ENCODE data around the gene SAT2. TPM values are rescaled to one million over a fixed set of nuclear protein-coding genes. Genes with fewer than 3 reads are reported as not detected.
"Not testable (repeated sequence)": the region's sequence is repeated elsewhere in the genome, so short reads cannot be mapped to it uniquely, and the experiment has no call there.

The SAT2 gene
- total RNA-seq, 1 donor from 2014 or later: 47.2 TPM

DNA sequence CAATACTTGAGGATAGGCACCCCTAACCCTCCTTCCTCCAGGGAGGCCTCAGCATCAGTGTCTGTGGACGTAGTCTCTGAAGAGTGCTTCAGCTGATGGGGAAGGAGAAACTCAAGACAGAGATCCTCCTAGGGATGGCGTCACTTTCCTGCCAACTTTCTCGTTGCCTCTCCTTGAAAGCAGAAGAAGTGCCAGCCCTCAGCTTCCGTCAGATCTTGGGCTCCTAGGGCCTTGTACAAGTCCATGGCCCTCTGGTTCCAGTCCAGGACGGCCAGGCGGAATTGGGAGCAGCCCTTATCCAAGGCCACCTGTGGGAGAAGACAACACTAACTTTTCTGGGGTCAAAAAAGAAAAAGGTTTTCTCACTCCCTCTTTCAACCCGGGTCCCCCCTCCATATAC lies 1.3 kb downstream of the SAT2 start:
- Histone ChIP-seq H3K4me2 (ENCODE audit: low read length) (peak overlapping the region; percentile 99), H3K27me3 (ENCODE audit: insufficient read depth, low read length) (no peaks in the 10 kb centered on the region), H3K4me1 (ENCODE audit: insufficient read depth, low read length) (peaks cover 6% of the 10 kb centered on the region), H3K4me3 (ENCODE audit: insufficient read depth, low read depth, low read length) (peak overlapping the region; percentile 72), H3K27ac (ENCODE audit: low read depth, low read length) (no peak overlapping the region), H2AFZ (ENCODE audit: low read depth, low read length) (no peak overlapping the region), H3K9me3 (ENCODE audit: insufficient read depth, low read depth, low read length) (no peaks in the 10 kb centered on the region), H3K79me2 (ENCODE audit: insufficient read depth, low read length) (peaks cover 10% of the 10 kb centered on the region), H4K20me1 (ENCODE audit: insufficient read depth, low read length) (peaks cover 6% of the 10 kb centered on the region), H3K36me3 (ENCODE audit: insufficient read depth, low read length) (no peaks in the 10 kb centered on the region), H3K9ac (ENCODE audit: low read length) (no peak overlapping the region)
- H3K4me1 Mint-ChIP-seq (ENCODE audit: low read depth, unreplicated experiment): no peaks in the 10 kb centered on the region
- H3K9me3 Mint-ChIP-seq (ENCODE audit: unreplicated experiment): no peaks in the 10 kb centered on the region
- H3K4me3 Mint-ChIP-seq (ENCODE audit: unreplicated experiment): peak overlapping the region; percentile 89
- TF ChIP-seq, protein P1, sequence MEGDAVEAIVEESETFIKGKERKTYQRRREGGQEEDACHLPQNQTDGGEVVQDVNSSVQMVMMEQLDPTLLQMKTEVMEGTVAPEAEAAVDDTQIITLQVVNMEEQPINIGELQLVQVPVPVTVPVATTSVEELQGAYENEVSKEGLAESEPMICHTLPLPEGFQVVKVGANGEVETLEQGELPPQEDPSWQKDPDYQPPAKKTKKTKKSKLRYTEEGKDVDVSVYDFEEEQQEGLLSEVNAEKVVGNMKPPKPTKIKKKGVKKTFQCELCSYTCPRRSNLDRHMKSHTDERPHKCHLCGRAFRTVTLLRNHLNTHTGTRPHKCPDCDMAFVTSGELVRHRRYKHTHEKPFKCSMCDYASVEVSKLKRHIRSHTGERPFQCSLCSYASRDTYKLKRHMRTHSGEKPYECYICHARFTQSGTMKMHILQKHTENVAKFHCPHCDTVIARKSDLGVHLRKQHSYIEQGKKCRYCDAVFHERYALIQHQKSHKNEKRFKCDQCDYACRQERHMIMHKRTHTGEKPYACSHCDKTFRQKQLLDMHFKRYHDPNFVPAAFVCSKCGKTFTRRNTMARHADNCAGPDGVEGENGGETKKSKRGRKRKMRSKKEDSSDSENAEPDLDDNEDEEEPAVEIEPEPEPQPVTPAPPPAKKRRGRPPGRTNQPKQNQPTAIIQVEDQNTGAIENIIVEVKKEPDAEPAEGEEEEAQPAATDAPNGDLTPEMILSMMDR (IDR thresholded peaks at IDR 0.05; ENCODE audit: insufficient read depth, low read depth, low read length): no peak
- no peak for TF ChIP-seq EZH2 (IDR thresholded peaks at IDR 0.05; ENCODE audit: insufficient read depth, low read length)
- peaks cover 4% of the 10 kb centered on the region for H3K27me3 Mint-ChIP-seq (ENCODE audit: low read depth, unreplicated experiment)
- FAIRE-seq (no peak), DNase-seq (ENCODE audit: low read depth) (no peak)
- peak overlapping the region; percentile 53 for H3K27ac Mint-ChIP-seq (ENCODE audit: unreplicated experiment)
- H3K36me3 Mint-ChIP-seq (ENCODE audit: low read depth, unreplicated experiment): peaks cover 4% of the 10 kb centered on the region

DNA sequence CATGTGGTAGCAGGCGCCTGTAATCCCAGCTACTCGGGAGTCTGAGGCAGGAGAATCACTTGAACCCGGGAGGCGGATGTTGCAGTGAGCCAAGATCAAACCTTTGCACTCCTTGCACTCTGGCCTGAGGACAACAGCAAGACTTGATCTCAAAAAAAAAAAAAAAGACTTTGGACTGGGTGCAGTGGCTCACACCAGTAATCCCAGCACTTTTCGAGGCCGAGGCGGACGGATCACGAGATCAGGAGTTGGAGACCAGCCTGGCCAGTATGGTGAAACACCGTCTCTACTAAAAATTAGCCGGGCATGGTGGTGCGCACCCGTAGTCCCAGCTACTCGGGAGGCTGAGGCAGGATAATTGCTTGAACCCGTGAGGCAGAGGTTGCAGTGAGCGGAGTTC lies 1.9 kb downstream of the SAT2 start:
- not testable (repeated sequence) for FAIRE-seq; H3K4me2 ChIP-seq (ENCODE audit: low read length); H3K4me3 ChIP-seq (ENCODE audit: insufficient read depth, low read depth, low read length); H3K9me3 Mint-ChIP-seq (ENCODE audit: unreplicated experiment); H3K9ac ChIP-seq (ENCODE audit: low read length); H3K9me3 ChIP-seq (ENCODE audit: insufficient read depth, low read depth, low read length); H4K20me1 ChIP-seq (ENCODE audit: insufficient read depth, low read length); H2AFZ ChIP-seq (ENCODE audit: low read depth, low read length); DNase-seq (ENCODE audit: low read depth); H3K27me3 ChIP-seq (ENCODE audit: insufficient read depth, low read length); H3K4me1 Mint-ChIP-seq (ENCODE audit: low read depth, unreplicated experiment); H3K27me3 Mint-ChIP-seq (ENCODE audit: low read depth, unreplicated experiment); H3K36me3 ChIP-seq (ENCODE audit: insufficient read depth, low read length); H3K4me1 ChIP-seq (ENCODE audit: insufficient read depth, low read length); H3K27ac Mint-ChIP-seq (ENCODE audit: unreplicated experiment); H3K27ac ChIP-seq (ENCODE audit: low read depth, low read length); H3K36me3 Mint-ChIP-seq (ENCODE audit: low read depth, unreplicated experiment)
- H3K4me3 Mint-ChIP-seq (ENCODE audit: unreplicated experiment): peak overlapping the region; percentile 54
- peaks cover 10% of the 10 kb centered on the region for H3K79me2 ChIP-seq (ENCODE audit: insufficient read depth, low read length)

DNA sequence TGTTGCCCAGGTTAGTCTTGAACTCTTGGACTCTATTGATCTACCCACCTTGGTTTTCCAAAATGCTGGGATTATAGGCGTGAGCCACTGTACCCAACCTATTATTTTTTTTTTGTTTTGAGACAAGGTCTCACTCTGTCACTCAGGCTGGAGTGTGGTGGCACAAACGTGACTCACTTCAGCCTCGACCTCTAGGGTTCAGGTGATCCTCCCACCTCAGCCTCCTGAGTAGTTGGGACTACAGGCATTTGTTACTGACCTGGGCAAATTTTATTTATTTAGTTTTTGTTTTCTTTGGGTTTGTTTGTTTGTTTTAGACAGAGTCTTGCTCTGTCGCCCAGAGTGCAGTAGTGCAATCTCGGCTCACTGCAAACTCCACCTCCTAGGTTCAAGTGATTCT lies 4.0 kb downstream of the SAT2 start:
- Histone ChIP-seq H4K20me1 (ENCODE audit: insufficient read depth, low read length) (peaks cover 6% of the 10 kb centered on the region), H3K4me3 (ENCODE audit: insufficient read depth, low read depth, low read length) (no peak overlapping the region), H3K79me2 (ENCODE audit: insufficient read depth, low read length) (peaks cover 10% of the 10 kb centered on the region), H3K27me3 (ENCODE audit: insufficient read depth, low read length) (no peaks in the 10 kb centered on the region), H2AFZ (ENCODE audit: low read depth, low read length) (no peak overlapping the region), H3K36me3 (ENCODE audit: insufficient read depth, low read length) (no peaks in the 10 kb centered on the region), H3K9ac (ENCODE audit: low read length) (no peak overlapping the region), H3K9me3 (ENCODE audit: insufficient read depth, low read depth, low read length) (no peaks in the 10 kb centered on the region), H3K4me1 (ENCODE audit: insufficient read depth, low read length) (peaks cover 6% of the 10 kb centered on the region), H3K4me2 (ENCODE audit: low read length) (no peak overlapping the region), H3K27ac (ENCODE audit: low read depth, low read length) (no peak overlapping the region)
- TF ChIP-seq EZH2 (IDR thresholded peaks at IDR 0.05; ENCODE audit: insufficient read depth, low read length): no peak
- TF ChIP-seq, protein P1 (IDR thresholded peaks at IDR 0.05; ENCODE audit: insufficient read depth, low read depth, low read length): no peak
- Mint-ChIP-seq H3K27me3 (ENCODE audit: low read depth, unreplicated experiment) (no peaks in the 10 kb centered on the region), H3K36me3 (ENCODE audit: low read depth, unreplicated experiment) (peaks cover 4% of the 10 kb centered on the region), H3K9me3 (ENCODE audit: unreplicated experiment) (no peaks in the 10 kb centered on the region), H3K27ac (ENCODE audit: unreplicated experiment) (no peak overlapping the region), H3K4me3 (ENCODE audit: unreplicated experiment) (no peak overlapping the region), H3K4me1 (ENCODE audit: low read depth, unreplicated experiment) (no peaks in the 10 kb centered on the region)
- DNase-seq (ENCODE audit: low read depth) (no peak), FAIRE-seq (no peak)
